Neural cell (in vitro differentiated cells): Measurements from ENCODE around the gene XPR1.

Experiments used
- CTCF ChIP-seq: fragments of 450-650 bp; IDR thresholded peaks from 2 replicates; pipeline ENCODE4 v1.5.1; 2014; ENCODE audit warnings: antibody characterized with exemption, mild to moderate bottlenecking, moderate library complexity; ENCODE audit not compliant: poor library complexity, severe bottlenecking
- EP300 ChIP-seq: fragments of 450-650 bp; conservative IDR thresholded peaks from 2 replicates; pipeline ENCODE4 v1.6.1; 2014; ENCODE audit warnings: antibody characterized with exemption, mild to moderate bottlenecking, moderate library complexity; ENCODE audit not compliant: poor library complexity, severe bottlenecking
- POLR2AphosphoS5 ChIP-seq: IDR thresholded peaks from 2 replicates; pipeline ENCODE4 v1.6.1; 2012
- SMC3 ChIP-seq: fragments of 450-650 bp; conservative IDR thresholded peaks from 2 replicates; pipeline ENCODE4 v1.6.1; 2014; ENCODE audit warnings: antibody characterized with exemption, mild to moderate bottlenecking, moderate library complexity; ENCODE audit not compliant: poor library complexity
- TAF1 ChIP-seq: IDR thresholded peaks from 2 replicates; pipeline ENCODE4 v1.6.1; 2012; ENCODE audit warnings: low read depth

GRCh38 chr1:180927841-180928240, 296.0 kb downstream of the XPR1 start:
- no peak for TF ChIP-seq CTCF
- TF ChIP-seq POLR2AphosphoS5: no peak
- no peak for TF ChIP-seq EP300
- no peak for TF ChIP-seq SMC3
- TF ChIP-seq TAF1: no peak
